Measurements from ENCODE around the gene SCAMP4.

The SCAMP4 gene

DNA sequence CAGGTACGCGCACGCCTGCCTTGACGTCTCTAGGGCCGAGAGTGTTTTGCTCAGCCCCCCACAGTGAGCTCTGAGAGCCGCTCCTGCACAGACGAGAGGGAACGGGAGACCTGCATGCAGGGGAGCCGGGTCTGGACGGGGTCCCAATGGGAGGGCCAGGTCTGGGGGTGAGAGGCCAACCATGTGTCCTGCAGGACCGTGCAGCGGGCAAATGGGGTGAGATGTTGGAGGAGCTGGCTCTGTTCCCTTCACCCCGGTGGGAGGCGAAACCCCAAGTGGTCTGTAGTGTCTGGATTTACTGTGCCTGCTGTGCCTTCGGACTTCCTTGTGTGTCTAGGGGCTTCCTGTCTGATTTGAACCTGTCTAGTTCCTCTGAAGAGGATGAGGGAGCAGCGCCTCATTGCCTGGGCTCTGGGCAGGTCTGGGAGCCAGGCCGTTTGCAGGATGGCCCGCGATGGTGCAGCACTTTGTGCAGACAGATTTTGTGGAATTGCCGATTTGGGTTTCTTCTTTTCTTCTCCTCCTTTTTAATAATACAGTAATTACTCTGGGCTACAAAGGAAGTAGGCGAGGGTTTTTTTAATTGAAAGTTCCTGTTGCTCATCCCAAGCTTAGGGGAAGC, 37.8 kb downstream of the SCAMP4 start:
- no peak for DNase-seq

GRCh38 chr19:1943661-1944087, 38.5 kb downstream of the SCAMP4 start:
- DNase-seq = no peak

- no peak for DNase-seq
Observed at GRCh38 chr19:1944088-1944915, 39.1 kb downstream of the SCAMP4 start.

DNA sequence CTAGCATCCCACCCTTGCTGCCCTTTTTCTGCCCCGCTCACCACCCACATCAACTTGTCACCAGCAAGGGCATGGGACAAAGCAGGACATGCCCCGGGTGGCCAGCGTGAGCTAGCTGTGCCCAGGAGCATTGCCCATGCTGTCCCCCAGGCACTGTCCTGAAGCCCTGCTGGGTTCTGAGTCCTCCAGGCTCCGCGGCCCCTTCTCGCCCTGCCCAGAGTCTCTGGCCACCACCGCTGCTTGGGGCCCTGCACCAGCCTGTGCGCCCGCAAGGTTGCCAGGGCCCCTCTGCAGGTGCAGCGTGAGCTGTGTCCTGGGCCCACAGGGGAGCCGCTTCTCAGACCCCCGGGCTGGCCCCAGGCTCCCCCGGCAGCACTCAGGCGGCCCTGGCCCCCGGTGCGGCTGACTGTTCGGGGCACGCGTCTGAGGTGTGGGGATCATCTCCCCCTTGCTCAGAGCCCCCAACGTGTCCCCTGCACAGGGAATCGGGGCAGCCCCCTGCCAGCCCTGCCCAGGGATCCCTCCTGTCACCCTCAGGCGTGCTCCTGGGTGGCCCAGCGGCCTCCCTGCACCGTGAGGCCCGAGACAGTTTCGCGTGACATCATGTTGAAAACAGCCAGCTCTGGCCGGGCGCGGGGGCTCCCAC, 39.8 kb downstream of the SCAMP4 start:
- no peak for DNase-seq

DNA sequence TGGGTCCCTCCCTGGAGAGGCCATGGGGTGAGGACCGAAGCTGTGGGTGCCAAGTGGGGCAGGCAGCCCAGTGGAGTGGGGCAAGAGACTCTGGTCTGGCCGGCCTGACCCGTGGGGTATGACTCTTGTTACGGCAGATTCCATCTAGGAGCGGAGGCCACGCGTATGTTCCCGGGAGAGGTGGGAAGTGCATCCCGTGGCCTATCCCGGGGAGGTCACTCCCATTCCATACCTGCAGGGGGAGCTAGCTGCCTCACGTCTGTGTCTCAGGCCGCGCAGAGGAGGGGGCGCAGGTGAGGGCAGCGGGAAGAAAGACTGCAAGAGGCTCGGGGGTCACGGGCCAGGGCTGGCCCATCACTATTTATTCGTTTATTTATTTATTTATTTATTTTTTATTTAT, 40.7 kb downstream of the SCAMP4 start:
- DNase-seq = no peak

- DNase-seq = no peak
Observed at GRCh38 chr19:1947651-1948209, 42.5 kb downstream of the SCAMP4 start.

DNA sequence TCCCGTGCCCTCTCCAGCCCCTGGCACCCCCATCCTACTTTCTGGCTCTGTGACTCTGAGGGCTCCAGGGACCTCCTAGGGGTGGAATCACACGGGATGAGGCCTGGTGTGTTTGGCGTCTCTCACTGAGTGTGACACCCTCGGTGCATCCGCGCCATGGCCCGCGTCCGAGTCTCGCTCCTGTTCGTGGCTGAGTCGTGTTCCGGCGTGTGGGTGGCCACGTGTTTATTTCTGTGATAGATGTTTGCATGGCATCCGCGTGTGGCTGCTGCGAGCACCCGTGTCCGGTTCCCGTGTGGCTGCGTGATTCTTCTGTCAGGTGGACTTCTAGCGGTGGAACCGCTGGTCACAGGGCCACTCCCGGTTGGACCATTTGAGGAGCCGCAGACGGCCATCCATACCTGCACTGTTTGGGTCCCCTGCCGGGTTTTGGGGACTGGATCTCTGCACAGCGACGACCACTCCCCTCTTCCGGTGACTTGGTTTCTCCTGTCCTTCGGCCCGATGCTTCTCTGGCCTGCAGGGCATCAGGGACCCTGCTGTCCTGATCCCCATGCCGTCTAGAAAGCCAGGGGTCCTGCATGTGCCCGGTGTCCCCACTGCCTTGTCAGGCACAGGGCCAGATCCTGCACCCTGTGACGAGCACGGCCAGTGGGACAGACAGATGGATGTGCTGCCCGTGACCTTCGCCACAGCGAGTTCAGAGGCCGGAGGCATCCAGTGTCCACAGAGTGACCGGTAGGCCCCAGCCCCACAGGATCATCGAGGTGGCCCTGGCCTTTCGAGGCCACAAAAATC, 44.3 kb downstream of the SCAMP4 start:
- DNase-seq = no peak

DNA sequence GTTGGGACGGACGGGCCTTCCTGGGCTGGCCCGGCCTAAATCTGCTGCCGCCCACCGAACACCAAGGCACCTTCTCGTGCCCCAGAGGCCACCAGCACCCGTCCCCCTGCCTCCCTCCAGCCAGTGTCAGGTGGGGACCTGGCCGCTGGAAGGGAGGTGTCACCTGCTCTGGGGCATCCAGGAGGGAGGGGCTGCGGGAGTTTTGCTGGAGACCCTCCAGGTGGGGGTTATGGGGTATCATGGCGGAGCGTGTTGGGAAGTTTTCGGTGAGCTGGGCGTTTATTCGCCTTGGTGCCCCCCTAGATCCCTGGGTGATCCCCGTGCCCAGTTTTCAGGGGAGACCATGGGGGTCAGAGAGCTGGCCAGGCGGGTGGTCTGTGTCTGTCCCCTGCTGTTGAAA, 45.4 kb downstream of the SCAMP4 start:
- no peak for DNase-seq

DNA sequence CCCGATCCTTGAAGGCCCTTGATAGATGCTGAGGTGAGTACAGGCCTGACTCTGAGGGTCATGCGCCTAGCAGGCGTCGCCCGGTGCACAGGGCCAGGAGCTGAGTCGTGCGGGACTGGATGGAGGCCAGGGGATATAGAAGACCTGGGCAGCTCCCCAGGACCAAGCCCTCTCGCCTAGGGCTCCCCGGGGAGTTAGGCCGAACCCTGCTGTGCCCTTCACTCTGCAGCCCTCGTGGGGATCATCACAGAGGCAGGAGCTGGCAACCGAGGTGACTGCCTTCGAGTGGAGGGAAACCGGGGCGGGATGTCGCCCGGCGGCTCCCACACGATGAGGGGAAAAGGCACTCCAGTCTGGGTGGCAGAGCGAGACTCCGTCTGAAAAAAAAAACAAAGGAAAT, 47.4 kb downstream of the SCAMP4 start:
- DNase-seq = no peak

DNA sequence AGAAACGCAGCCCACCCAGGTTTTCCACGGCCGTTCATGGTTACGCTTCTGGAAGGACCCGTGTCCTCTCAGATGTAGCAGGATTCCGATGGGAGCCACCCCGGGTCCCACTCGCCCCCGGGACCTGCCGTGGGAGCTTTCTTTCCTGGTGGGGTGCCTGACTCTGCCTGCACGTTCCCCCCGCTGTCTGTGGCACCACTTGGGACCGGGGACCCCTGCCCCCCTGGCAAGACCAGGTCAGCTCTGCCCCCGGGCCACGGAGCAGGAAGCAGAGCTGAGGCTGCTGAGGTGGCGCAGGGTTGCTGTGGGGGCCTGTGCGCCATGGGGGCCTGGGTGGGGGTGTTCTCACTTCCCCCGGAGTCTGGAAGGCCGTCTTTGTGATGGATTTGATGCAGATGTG, 47.8 kb downstream of the SCAMP4 start:
- no peak for DNase-seq

GRCh38 chr19:1953441-1954094, 48.4 kb downstream of the SCAMP4 start:
- DNase-seq = no peak

GRCh38 chr19:1954532-1954933, 49.3 kb downstream of the SCAMP4 start:
- no peak for DNase-seq

GRCh38 chr19:1955171-1956121, 50.2 kb downstream of the SCAMP4 start:
- DNase-seq = no peak

DNA sequence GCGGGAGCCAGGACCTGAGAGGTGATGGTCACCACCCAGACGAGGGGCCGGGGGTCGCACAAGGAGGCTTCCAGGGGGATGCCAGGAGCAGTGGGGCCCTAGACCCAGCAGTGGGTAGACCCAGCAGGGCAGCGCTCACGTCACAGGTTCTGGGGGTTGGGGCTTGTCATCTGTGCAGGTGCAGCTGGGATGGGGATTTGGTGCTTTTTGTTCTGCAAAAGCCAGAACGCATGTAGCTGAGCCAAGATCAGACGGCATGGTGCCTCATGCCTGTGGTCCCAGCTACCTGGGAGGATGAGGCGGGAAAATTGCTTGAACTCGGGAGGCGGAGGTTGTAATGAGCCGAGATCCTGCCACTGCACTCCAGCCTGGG, 50.9 kb downstream of the SCAMP4 start:
- DNase-seq = no peak

DNA sequence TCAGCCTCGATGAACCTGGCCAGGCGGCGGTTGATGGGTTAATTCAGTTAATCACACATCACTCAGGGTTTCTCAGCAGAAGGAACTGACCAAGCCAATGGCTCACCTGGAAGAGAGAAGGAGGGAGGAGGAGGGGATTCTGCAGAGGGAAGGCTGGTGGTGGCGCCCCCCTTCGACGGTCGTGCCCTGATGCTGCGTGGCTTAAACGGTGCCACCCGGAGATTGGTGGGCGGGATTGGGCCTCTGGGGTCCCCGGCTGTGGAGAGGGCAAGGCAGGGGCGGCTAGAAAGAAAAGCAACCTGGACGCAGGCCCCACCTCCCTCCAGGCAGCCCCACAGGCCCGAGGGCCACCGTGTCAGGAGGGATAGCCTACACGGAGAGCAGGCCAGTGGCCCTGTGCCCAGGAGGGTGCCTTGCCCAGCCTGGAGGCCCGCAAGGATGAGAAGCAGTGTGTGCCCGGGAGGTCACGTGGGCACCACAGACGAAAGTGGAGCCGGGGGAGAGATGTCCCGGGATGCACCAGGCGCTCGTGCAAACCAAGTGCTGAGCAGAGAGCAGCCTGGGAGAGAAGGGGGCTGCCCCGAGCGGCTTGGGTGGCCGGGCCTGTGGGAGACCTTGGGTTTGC, 51.8 kb downstream of the SCAMP4 start:
- DNase-seq = no peak

DNA sequence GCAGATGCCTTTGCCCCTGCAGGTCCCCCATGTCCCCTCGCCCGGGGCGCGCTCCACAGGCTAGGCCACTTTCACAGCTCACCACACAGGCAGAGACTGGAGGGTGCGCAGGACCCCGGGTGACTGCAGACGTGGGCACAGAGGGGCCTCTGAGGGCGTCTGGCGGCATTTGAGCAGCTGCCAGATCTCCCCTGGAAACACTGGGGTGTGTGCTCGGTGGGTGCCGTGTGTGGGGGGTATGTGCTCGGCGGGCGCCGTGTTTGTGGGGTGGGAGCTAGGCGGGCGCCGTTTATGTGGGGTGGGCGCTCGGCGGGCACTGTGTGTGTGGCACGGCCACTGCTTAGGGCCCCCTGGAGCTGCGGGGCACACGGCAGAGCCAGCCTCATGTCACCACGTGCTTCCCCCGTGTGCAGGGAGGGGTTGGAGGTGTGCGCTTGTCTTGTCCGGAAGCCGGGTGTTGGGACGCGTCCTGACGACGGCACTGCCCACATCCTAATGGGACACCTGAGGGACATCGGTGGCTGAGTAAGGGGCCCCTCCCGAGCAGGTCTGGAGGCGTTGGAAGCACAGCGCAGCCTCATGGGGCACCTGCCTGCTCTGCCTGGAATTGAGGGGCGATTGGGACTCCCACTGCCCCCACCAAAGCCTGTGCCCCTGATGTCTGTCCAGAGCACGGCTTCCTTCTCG, 52.5 kb downstream of the SCAMP4 start:
- DNase-seq = no peak

DNA sequence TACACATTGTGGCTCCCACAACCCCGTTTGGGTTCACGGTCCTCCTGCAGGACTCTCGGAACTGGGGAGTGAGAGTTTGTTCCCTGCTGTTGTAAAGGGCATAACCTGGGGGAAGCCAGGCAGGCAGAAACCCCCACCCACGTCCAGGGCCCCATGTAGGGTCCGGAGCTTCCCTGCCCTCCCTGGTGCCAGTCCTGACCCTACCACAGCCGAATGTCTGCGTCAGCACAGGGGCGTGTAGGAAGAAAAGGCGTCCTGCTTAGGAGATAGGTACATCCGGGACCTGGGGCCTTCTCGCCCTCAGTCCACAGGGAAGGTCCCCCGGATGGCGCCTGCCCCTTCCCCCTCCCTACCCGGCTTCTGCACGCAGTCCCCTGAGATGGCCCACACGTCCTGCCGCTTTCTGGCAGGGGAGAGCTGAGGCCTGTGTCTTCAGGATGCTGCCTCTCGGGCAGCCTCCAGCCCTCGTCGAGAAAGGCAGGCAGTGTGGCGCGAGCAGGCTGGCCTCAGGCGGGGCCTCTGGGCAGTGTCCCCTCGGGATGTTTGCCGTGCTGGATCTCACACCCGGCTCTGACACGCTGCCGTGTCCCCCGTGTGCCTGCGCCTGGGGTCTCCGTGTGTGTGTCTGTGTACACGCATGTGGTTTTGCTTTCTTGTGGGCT, 54.9 kb downstream of the SCAMP4 start:
- no peak for DNase-seq

DNA sequence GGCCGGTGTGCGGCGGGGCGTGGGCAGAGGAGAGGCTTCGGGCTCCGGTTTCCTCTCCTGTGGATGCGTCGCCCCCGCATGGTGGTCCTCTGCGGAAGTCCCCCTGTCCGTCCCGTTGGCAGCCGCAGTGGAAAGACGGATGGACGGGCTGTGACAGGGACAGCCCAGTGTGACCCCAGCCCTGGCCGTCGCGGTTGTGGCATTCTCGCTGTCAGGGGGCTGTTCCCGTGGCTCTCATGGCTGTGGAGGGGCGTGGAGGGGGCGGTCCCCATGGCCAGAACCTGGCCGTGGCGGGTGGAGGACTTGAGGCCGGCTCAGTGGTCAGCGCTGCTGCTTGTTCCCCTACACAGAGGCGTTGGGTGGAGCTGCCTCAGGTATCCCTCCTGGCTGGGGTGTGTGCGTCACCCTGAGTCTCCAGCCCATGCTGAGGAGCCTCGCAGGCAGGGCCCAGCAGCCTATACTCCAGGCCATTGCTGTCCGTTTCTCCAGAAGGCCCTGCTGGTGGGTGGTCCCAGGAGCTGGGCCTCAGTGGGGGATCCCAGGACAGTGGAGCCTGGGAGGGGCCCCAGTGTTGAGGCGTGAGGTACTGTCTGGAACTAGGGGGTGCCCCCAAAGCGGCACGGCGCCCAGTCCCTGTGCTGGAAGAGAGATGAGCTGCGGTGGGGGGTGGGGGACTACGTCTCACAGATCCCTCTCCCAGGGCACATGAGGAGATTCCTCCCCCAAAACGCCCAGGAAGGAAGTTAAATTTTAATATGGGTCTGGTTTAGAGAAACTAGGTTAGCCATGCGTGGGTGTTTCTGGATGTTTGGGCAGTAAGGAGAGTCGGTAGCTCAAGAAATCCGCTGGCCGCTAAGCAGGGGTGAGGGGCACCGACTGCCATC, 56.0 kb downstream of the SCAMP4 start:
- no peak for DNase-seq

GRCh38 chr19:1962674-1963073, 57.5 kb downstream of the SCAMP4 start:
- no peak for DNase-seq
